Breast epithelium (tissue), 4 donors: ENCODE measurements around the gene FCRL6. TPM values are rescaled to one million over a fixed set of nuclear protein-coding genes. Genes with fewer than 3 reads are reported as not detected.

Experiments
- DNase-seq, 2 donors: peaks; one replicate each; pipeline ENCODE4 v3.0.0-alpha.2; 2019; ENCODE audit warnings: low spot score in 2 of 2
- H3K27ac ChIP-seq, 2 donors: fragments of 200-600 bp; sonication (generic) in 1 of 2; one replicate each; pipeline ENCODE4 v1.5.1; 2016 to 2019; ENCODE audit warnings: mild to moderate bottlenecking in 1 of 2
- H3K27me3 ChIP-seq, 2 donors: fragments of 200-600 bp; sonication (generic) in 1 of 2; one replicate each; pipeline versions ENCODE4 v1.5.1 to v1.6.0; 2017 to 2019; ENCODE audit warnings: control low read depth in 1 of 2, mild to moderate bottlenecking in 1 of 2
- H3K36me3 ChIP-seq: fragments of 200-600 bp; one replicate; pipeline ENCODE4 v1.5.1; 2019
- H3K4me1 ChIP-seq, 2 donors: fragments of 200-600 bp; sonication (generic); one replicate each; pipeline ENCODE4 v1.5.1; 2016 to 2019; ENCODE audit warnings: control low read depth in 1 of 2
- H3K4me3 ChIP-seq, 3 donors: fragments of 200-600 bp; sonication (generic); 1 replicate in 2 of 3; 2 replicates in 1 of 3; pipeline ENCODE4 v1.5.1; 2016 to 2019; ENCODE audit warnings: mild to moderate bottlenecking in 3 of 3, moderate library complexity in 2 of 3
- H3K9me3 ChIP-seq, 2 donors: fragments of 200-600 bp; sonication (generic) in 1 of 2; one replicate each; pipeline ENCODE4 v1.5.1; 2016 to 2019; ENCODE audit warnings: control low read depth in 1 of 2
- POLR2A ChIP-seq: fragments of 450-650 bp; IDR thresholded peaks from one replicate; pipeline ENCODE4 v1.6.1; 2016; ENCODE audit warnings: antibody characterized with exemption, mild to moderate bottlenecking, moderate library complexity
- POLR2AphosphoS5 ChIP-seq, 3 donors: sonication (generic); formaldehyde crosslinking; IDR thresholded peaks; one replicate each; pipeline ENCODE4 v1.6.1; 2017; ENCODE audit warnings: antibody characterized with exemption in 3 of 3
- intact Hi-C: fragments of 100-400 bp; cut with DNase I; formaldehyde crosslinking; loops from one replicate; pipeline ENCODE4 v1.15.1; 2023; ENCODE audit warnings: low total_unique reads
- total RNA-seq, 3 donors: library from RNA; depleted of rRNA; stranded (reverse); fragments of >200 nt; gene quantifications; one replicate each; pipeline ENCODE4 v1.1.0, GENCODE V29; 2016
- TF ChIP-seq, protein P1 (sequence below), 3 donors: fragments of 450-650 bp; IDR thresholded peaks; one replicate each; pipeline ENCODE4 v1.5.1; 2016 to 2017; ENCODE audit warnings: antibody characterized with exemption in 3 of 3, mild to moderate bottlenecking in 3 of 3, moderate library complexity in 3 of 3

The FCRL6 gene
- total RNA-seq, 3 donors from 2014 or later, result 0.80 to 2.8 (median 0.98) TPM

DNA sequence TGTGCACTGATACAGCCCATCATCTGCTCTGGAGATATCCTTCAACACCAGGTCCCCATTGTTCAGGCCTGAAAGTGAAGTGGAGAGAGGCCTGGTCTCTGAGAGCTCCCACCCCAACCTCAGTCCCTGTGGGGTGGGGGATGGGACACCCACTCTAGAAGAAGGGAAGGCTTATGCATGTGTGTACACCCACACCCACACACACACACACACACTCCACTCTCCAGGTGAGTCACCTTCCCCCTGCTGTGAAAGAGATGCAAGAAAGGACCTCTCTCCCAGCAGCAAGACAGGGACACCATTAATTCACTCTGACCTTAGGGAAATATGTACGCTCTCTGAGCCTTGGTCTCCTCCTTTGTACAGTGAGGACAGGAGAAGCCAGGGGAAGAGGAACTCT, 54.4 kb downstream of the FCRL6 start:
- Histone ChIP-seq H3K9me3 (no peaks in the 10 kb centered on the region), H3K27ac (no peak overlapping the region), H3K27me3 (no peaks in the 10 kb centered on the region), H3K4me1 (no peaks in the 10 kb centered on the region), H3K4me3 (no peak overlapping the region), H3K36me3 (no peaks in the 10 kb centered on the region)
- TF ChIP-seq, protein P1, sequence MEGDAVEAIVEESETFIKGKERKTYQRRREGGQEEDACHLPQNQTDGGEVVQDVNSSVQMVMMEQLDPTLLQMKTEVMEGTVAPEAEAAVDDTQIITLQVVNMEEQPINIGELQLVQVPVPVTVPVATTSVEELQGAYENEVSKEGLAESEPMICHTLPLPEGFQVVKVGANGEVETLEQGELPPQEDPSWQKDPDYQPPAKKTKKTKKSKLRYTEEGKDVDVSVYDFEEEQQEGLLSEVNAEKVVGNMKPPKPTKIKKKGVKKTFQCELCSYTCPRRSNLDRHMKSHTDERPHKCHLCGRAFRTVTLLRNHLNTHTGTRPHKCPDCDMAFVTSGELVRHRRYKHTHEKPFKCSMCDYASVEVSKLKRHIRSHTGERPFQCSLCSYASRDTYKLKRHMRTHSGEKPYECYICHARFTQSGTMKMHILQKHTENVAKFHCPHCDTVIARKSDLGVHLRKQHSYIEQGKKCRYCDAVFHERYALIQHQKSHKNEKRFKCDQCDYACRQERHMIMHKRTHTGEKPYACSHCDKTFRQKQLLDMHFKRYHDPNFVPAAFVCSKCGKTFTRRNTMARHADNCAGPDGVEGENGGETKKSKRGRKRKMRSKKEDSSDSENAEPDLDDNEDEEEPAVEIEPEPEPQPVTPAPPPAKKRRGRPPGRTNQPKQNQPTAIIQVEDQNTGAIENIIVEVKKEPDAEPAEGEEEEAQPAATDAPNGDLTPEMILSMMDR (IDR thresholded peaks at IDR 0.05), result no peak
- TF ChIP-seq POLR2A (no peak), POLR2AphosphoS5 (IDR thresholded peaks at IDR 0.05) (no peak)
- DNase-seq, result no peak
- intact Hi-C loops, result no loop called here

DNA sequence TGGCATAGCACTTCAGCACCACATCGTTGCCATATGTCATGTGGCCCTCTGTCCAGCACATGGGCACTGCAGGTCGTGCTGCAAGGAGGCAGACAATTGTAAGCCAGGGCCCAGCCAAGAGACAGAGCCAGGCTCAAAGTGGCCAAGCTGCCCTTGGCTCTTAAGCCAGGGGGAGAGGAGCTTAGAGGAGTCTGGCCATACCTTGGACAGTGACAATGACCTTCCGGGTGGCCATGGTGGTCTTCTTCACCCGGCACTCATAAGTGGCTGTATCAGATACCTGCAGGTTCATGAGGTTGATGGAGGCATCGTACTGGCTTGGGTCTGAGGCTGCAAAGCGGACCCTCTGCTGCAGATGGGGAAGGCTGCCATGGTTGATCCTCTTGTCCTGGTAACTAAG, 55.7 kb downstream of the FCRL6 start:
- H3K36me3 ChIP-seq, result no peaks in the 10 kb centered on the region
- no peak overlapping the region for H3K27ac ChIP-seq
- H3K4me1 ChIP-seq, result no peaks in the 10 kb centered on the region
- intact Hi-C loops, result no loop called here
- H3K27me3 ChIP-seq, result no peaks in the 10 kb centered on the region
- TF ChIP-seq POLR2A (no peak), POLR2AphosphoS5 (IDR thresholded peaks at IDR 0.05) (no peak)
- TF ChIP-seq, protein P1 (IDR thresholded peaks at IDR 0.05), result no peak
- no peak for DNase-seq
- H3K9me3 ChIP-seq, result no peaks in the 10 kb centered on the region
- no peak overlapping the region for H3K4me3 ChIP-seq

DNA sequence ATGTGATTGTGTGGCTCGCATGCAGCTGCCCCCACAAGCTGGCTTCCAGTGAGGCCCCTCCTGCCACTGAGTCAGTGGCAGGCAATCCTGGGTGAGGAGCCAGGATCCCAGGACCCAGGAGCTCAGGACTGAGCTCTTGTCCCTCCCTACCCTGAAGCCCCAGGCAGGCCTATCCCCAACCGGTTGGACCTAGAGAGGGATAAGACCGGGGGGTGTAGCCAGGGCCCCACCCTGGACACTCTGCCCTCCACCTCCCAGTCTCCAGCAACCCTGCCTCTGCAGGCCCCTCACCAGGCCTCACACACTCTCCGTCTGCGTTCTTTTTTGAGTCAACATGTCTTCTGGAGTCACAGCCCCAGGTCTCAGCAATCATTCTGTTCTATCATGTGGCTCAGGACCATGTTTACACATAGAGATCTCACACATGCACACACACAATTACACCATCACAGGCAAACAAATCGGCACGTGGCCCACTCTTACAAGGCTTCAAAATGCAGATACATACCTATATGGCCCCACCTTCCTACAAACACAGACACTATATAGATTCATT, 57.7 kb downstream of the FCRL6 start:
- H3K27me3 ChIP-seq, result no peaks in the 10 kb centered on the region
- no peaks in the 10 kb centered on the region for H3K36me3 ChIP-seq
- H3K4me3 ChIP-seq, result no peak overlapping the region
- no peaks in the 10 kb centered on the region for H3K4me1 ChIP-seq
- H3K9me3 ChIP-seq, result no peaks in the 10 kb centered on the region
- no peak for TF ChIP-seq POLR2A
- TF ChIP-seq, protein P1 (IDR thresholded peaks at IDR 0.05), result no peak
- no peak for TF ChIP-seq POLR2AphosphoS5 (IDR thresholded peaks at IDR 0.05)
- intact Hi-C loops, result no loop called here
- DNase-seq, result no peak
- H3K27ac ChIP-seq, result no peak overlapping the region

DNA sequence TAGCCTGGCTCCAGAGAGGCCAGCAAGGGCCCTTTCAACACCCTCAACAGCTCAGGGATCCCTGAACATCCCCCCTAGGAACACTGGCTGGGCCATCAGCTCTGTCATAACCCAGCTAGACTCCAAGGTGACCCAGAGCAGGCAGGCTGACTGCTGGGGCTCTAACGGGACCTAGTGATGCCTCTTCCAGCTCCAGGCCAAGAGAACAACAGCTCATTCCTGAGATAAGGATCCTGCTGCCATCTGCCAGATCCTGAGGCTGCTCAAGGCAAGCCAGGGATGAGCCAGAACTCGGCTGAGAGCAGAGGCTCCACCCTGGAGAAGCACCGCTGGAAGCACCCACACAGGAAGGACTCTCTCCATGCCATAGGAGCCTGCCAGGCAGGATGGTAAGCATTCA, 58.3 kb downstream of the FCRL6 start:
- intact Hi-C loops, result no loop called here
- H3K27ac ChIP-seq, result no peak overlapping the region
- no peak overlapping the region for H3K4me3 ChIP-seq
- H3K9me3 ChIP-seq, result no peaks in the 10 kb centered on the region
- no peak for DNase-seq
- TF ChIP-seq POLR2AphosphoS5 (IDR thresholded peaks at IDR 0.05) (no peak), POLR2A (no peak)
- TF ChIP-seq, protein P1 (IDR thresholded peaks at IDR 0.05), result no peak
- no peaks in the 10 kb centered on the region for H3K4me1 ChIP-seq
- H3K27me3 ChIP-seq, result no peaks in the 10 kb centered on the region
- H3K36me3 ChIP-seq, result no peaks in the 10 kb centered on the region

DNA sequence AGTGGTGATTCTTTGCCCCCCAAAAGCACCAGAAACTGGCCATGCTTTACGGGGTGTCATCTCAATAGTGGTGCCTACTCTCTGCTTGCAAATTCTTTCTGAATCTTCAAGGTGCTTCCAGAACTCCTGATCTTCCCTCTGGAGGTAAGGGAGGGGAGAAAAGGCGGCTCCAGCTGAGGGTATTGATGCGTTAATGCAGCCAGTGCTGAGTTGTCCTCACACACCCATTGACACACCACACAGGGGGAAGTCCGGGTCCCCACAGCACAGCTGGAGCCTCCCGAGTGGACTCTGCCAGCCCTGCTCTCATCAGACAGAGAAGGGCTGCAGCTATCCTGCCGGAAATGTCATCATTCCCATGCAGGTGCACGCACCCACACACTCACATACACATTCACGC, 59.1 kb downstream of the FCRL6 start:
- Histone ChIP-seq H3K4me3 (no peak overlapping the region), H3K27me3 (no peaks in the 10 kb centered on the region), H3K36me3 (no peaks in the 10 kb centered on the region), H3K4me1 (no peaks in the 10 kb centered on the region), H3K27ac (no peak overlapping the region), H3K9me3 (no peaks in the 10 kb centered on the region)
- intact Hi-C loops, result no loop called here
- DNase-seq, result no peak
- TF ChIP-seq POLR2A (no peak), POLR2AphosphoS5 (IDR thresholded peaks at IDR 0.05) (no peak)
- TF ChIP-seq, protein P1 (IDR thresholded peaks at IDR 0.05), result no peak
